ENCODE measurements around the gene MACROD2.
A peak's percentile ranks its signal among the peaks of the same experiment; 100 is the strongest.

The MACROD2 gene

GRCh38 chr20:15578113-15578512 lies 1582.8 kb downstream of the MACROD2 start:
- DNase-seq, result no peak

- DNase-seq, result no peak
Measured at GRCh38 chr20:15579688-15580087, 1584.4 kb downstream of the MACROD2 start.

- DNase-seq, result no peak
Measured at GRCh38 chr20:15582146-15582760, 1586.9 kb downstream of the MACROD2 start.

GRCh38 chr20:15584507-15584906 lies 1589.2 kb downstream of the MACROD2 start:
- no peak for DNase-seq

- no peak for DNase-seq
Measured at GRCh38 chr20:15593081-15593480, 1597.8 kb downstream of the MACROD2 start.

GRCh38 chr20:15594158-15594695 lies 1598.9 kb downstream of the MACROD2 start:
- no peak for DNase-seq

- DNase-seq, result no peak
Measured at GRCh38 chr20:15596220-15596890, 1601.0 kb downstream of the MACROD2 start.

- DNase-seq, result no peak
Measured at GRCh38 chr20:15597306-15597705, 1602.0 kb downstream of the MACROD2 start.

GRCh38 chr20:15599961-15600360 lies 1604.6 kb downstream of the MACROD2 start:
- no peak for DNase-seq

GRCh38 chr20:15600565-15600964 lies 1605.2 kb downstream of the MACROD2 start:
- no peak for DNase-seq

GRCh38 chr20:15603506-15603905 lies 1608.2 kb downstream of the MACROD2 start:
- no peak for DNase-seq

GRCh38 chr20:15603978-15604805 lies 1608.9 kb downstream of the MACROD2 start:
- no peak for DNase-seq

GRCh38 chr20:15609921-15610320 lies 1614.6 kb downstream of the MACROD2 start:
- no peak for DNase-seq

GRCh38 chr20:15610787-15611186 lies 1615.5 kb downstream of the MACROD2 start:
- no peak for DNase-seq

GRCh38 chr20:15611541-15611940 lies 1616.2 kb downstream of the MACROD2 start:
- DNase-seq, result no peak

GRCh38 chr20:15612198-15612597 lies 1616.9 kb downstream of the MACROD2 start:
- no peak for DNase-seq

- no peak for DNase-seq
Measured at GRCh38 chr20:15612769-15613168, 1617.5 kb downstream of the MACROD2 start.

- no peak for DNase-seq
Measured at GRCh38 chr20:15613530-15613929, 1618.2 kb downstream of the MACROD2 start.

- DNase-seq, result peak; percentile 77
Measured at GRCh38 chr20:15616626-15617025, 1621.3 kb downstream of the MACROD2 start.

- DNase-seq, result no peak
Measured at GRCh38 chr20:15618110-15618509, 1622.8 kb downstream of the MACROD2 start.

GRCh38 chr20:15618912-15619311 lies 1623.6 kb downstream of the MACROD2 start:
- DNase-seq, result no peak

- DNase-seq, result no peak
Measured at GRCh38 chr20:15619341-15619740, 1624.0 kb downstream of the MACROD2 start.

GRCh38 chr20:15619816-15620215 lies 1624.5 kb downstream of the MACROD2 start:
- DNase-seq, result no peak

- DNase-seq, result no peak
Measured at GRCh38 chr20:15622368-15622767, 1627.1 kb downstream of the MACROD2 start.
